Activated CD4-positive, alpha-beta T cell treated with anti-CD3 and anti-CD28 coated beads for 1 hour (primary cell): ENCODE results near the gene ARMCX6.
"Not testable (repeated sequence)": the region's sequence is repeated elsewhere in the genome, so short reads cannot be mapped to it uniquely, and the experiment has no call there.

Experiments used
- DNase-seq: peaks from one replicate; pipeline ENCODE4 v3.0.0-alpha.2; 2020

The ARMCX6 gene

DNA sequence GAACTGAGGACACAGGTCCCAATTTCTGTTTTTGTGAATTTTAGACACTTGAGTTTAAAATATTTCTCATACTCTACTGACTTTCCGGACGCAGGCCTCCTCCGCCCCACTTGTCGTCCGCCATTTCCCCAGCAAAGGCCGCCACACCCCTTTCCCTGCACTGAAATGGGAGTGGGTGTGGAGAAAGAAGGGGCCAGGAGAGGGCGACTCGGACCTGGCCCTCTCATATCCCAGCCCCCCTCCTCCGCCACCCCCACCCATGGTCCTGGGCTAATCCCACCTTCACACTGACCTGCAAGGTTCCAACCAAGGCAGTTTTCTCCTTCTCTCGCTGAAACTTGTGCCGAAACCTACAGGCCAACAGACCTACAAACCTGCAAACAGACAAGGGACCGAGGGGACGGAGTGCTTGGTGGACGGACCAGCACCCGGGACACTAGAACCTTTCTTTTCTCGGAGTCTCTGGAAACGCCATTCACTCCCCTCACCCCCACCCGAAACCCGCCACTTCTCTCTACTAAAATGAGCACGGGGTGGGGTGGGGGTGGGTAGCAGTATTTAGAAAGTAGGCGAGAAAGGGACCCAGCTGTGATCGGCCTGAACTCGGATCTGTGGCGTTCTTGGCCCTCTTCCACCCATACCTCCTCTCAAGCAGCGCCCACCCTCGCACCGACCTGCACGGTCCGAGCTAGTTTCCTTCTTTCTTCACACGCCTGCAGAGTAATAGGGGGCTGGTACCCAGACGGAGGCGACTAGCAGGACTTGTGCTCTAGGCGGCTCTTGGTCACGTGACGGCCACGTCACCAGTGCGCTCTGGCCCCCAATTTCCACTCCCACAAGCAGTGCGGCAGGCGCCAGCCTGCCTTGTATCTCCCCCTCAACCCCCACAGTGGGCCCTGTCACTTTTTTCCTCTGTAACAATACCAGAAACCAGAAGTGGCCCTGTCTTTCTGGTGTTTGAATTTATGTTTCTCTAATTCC lies at the start of gene ARMCX6:
TSS of gene ARMCX6 (minus strand) at position 790 of the 981 bp plus-strand sequence. CDS start 1,380 bp downstream, outside the sequence.
- peak; percentile 60 for DNase-seq

DNA sequence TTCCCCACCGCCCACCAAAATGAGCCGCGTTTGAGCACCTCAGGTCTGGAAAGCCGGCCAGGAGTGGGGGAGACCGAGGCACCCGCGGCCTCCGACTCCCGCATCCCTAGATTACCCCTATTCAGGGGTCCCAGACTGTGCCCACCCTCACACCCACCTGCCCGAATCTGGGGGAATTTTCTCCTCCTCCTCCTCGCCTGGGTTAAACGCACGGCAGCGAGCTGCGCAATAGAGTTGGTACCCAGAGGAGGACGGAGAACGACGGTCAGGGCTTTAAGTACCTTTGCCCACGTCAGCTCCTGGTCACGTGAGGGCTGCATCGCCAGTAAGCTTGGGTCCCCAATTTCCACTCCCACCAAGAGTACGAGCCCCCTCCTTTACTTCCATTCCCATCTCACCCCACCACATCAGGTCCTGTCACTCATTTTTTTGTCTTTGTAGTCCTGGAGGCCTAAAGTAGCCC lies 41.8 kb upstream of the ARMCX6 start, which contains the start of gene ARMCX2:
TSS of gene ARMCX2 (minus strand) at position 250 of the 463 bp plus-strand sequence. CDS start 2,262 bp downstream, outside the sequence.
- DNase-seq: no peak

DNA sequence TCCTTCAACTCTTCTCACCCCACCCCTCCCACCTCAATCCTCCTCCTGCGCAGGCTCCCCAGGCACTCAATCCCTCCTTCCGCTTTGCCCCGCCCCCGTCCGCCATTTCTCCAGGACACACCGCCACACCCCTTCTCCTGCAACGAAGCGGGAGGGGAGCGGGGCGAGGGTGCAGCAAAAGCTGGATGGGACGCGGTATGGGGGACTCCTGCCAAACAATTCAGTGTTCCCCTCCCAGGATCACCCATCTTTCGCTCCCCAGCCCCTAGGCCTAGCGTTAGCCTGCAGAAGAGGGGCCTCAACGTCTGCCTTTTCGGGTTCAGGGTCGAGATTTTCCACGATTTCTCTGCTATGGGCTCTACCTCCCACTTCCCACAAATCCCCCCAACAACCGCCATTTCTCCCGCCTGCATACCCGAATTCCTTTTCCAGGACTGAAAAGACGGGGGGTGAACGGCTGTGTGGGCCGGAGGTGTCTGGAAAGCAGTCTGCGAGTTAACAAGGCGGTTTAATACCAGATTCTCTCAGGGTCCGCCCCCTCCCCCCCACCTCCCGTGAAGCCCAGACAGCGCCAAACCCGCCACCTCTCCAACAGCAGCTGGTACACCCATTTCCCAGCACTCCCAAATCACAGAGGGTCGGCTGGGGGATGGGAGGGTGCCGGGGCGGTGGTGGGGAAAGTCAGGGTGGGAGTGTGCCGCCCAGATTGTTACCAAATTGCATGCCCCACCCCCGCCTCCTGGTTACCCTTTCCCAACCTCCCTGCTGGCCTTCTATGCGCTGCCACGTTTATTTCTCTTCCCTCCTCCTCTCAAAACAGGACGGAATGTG lies 41.1 kb upstream of the ARMCX6 start:
- DNase-seq: peak; percentile 30

DNA sequence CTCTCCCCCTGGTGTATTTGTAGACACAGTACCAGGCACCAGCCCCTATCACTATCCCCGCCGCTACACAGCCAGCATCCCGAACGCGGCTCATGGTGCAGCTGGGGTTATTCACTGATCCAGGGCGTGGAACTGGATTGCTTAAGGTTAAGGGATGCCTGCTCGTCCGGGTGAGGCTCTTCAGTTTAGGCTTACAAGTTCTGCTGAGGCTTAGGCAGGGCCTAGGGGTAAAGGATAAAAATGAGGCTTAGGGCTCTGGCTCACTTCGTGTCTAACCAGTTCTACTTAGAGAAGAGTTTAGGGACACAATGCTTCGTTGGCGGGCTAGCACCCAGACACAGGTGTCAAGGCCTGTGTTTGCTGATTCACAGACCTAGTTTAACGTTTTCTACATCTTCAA lies 39.7 kb upstream of the ARMCX6 start:
- DNase-seq: no peak

DNA sequence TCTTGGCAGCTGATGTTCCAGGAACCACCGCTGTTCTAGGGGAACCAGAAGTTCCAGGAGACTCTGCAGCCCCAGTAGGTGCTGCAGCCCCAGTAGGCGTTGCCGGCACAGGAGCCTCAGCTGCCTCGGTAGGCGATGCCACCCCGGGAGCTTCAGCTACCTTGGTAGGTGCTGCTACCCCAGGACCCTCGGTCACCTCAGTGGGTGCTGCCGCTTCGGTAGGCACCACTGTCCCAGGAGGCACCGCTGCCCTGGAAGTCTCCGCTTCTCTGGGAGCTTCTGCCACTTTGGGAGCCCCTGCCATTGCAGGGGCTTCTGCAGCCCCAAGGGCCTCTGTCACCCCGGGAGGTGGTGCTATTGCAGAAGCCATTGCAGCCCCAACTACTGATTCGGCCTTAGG lies 39.0 kb upstream of the ARMCX6 start:
- DNase-seq: no peak

DNA sequence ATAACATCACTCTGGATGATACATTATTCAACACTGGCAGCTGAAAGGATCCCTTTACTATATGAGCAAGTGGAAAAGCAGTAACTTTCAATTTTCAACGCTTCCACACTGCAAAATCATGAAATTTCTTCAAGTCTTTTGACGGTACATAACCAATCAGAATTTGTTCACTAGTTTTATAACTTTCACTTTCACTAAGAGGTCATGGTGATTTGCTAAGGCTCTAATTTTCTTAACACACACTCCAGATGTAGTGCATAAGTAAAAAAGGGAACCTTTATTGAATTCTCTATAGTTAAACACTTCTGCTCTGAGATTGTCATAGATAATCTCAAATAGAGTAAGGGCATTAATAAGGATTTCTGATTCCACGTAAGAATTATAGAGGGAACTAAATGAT lies 37.7 kb upstream of the ARMCX6 start:
- no peak for DNase-seq

DNA sequence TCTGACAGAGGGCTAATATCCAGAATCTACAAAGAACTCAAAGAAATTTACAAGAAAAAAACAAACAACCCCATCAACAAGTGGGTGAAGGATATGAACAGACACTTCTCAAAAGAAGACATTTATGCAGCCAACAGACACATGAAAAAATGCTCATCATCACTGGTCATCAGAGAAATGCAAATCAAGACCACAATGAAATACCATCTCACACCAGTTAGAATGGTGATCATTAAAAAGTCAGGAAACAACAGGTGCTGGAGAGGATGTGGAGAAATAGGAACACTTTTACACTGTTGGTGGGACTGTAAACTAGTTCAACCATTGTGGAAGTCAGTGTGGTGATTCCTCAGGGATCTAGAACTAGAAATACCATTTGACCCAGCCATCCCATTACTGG lies 29.9 kb upstream of the ARMCX6 start:
- not testable (repeated sequence) for DNase-seq

DNA sequence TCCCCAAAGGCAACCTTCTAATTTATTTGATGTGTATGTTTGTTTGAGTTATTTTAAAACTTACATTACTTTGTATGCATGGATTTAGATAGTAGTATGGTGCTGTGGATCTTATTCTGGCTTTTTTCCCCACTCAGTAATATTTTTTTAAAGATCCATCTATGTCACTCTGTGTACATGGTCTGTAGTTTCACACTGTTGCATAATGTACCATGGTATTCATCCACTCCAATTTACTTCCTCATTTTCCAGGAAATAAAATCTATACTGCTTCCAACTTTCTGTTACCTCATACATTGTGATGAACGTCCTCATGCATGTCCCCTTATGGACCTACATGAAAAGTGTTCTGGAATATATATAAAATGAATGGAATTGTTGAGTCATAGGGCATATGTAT lies 24.3 kb upstream of the ARMCX6 start:
- no peak for DNase-seq

DNA sequence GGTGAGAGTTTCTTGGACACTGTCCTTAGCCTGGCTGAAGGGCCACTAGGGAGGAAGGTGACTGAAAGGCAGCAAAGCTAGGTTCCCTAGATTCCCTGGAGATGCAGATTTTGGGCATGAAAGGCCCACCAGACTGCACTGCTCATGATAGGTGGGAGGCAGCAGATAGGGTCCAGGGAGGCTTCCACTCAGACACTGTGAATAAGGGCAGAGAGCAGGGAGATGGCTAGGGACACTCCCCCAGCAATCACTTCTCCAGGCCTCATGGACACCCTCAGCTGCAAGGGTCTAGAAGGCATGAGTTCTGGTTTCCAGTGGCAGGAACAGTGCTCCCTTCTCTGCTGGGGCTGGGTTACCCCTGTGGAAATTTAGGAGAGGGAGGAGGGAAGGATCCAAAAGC lies 21.8 kb upstream of the ARMCX6 start:
- no peak for DNase-seq

DNA sequence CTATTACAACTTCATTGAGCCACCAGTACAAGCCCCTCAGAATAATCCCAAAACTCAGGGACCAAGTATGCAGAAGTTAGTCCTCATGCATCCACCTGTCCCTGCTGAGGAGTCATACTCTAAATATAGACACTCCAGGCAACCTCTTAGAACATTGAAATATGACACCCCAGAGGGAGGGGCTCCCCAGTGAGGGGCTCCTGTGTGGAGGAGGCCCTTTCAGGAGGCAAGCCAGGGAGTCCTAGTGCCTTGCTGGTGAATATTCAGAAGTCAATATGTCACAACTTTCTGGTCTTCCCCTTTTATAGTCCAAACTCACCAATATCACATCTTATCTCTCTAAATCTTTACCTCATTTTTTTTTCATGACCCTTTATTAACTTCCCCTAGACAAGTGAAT lies 1.6 kb upstream of the ARMCX6 start:
- DNase-seq: no peak

DNA sequence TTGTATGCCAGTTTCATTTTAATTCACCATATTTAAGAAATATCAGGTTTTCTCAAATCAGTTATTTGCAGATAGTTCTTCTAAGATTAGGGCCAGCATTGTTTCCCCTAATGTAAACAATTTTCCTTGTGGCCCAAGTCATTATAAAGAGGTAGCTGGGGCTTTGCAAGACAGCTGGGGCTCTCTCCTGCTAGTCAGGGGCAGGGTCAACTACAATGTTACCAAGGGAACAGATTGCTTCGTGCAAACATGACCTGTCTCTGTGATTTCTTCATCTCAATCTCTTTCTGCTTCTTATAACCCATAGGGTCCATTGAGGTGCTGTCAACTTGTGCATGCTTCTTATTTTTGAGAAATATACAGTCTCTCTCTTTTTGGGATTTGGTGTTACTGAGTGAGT lies 12.1 kb downstream of the ARMCX6 start:
- no peak for DNase-seq

DNA sequence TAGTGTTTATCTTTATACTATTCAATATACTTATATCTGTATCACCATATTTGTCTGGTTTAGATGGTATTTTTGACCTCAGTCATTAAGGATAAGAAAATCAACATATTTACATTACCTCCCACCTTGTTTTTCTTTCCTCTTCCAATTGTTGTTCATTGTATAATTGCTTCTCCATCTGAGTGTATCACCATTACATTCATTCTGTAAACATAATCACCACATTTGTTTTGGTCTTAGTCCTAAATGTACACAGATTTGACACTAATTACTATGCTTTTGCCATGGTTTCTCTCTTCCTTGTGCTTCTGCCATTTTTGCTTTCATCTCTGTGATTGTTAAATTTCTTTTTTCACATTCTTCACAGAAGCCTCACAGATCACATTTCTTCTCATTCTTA lies 12.7 kb downstream of the ARMCX6 start:
- no peak for DNase-seq

DNA sequence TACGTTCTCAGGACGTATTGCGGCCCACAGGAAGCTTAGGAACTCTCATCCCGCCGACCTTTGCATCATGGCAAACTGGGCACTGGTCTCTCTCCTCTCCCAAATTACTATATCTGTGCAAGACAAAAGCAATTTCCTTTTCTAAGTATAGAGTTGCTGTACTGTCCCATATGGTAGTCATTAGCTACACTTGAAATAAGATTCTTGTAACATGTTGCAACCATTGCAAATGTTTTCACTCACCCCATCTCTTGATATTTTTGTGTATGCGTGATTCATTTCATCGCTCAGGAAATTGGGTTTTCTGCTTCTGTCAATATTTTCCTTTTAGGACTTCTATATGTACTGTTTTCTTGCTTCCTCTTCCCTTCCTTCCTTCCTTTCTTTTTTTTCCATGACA lies 15.7 kb downstream of the ARMCX6 start:
- no peak for DNase-seq

DNA sequence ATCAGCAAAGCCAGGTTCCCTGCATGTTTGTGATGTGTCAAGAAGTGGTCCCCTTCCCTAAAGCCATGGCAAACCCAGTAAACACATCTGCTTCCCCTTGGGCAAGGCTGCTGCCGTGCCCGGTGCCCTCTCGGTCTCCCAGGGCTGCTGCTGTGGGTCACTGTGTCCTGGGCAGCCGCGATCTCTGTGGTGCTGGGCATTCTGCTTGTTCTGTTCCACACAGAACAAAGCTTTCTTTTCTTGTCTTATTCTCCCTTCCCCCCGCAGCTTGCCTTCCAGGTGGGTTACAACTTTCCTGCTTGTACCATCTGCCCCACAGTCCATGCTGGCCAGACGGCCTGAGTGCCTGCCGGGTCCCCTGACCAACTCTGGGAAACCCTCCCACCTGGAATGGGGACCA lies 18.2 kb downstream of the ARMCX6 start:
- not testable (repeated sequence) for DNase-seq

DNA sequence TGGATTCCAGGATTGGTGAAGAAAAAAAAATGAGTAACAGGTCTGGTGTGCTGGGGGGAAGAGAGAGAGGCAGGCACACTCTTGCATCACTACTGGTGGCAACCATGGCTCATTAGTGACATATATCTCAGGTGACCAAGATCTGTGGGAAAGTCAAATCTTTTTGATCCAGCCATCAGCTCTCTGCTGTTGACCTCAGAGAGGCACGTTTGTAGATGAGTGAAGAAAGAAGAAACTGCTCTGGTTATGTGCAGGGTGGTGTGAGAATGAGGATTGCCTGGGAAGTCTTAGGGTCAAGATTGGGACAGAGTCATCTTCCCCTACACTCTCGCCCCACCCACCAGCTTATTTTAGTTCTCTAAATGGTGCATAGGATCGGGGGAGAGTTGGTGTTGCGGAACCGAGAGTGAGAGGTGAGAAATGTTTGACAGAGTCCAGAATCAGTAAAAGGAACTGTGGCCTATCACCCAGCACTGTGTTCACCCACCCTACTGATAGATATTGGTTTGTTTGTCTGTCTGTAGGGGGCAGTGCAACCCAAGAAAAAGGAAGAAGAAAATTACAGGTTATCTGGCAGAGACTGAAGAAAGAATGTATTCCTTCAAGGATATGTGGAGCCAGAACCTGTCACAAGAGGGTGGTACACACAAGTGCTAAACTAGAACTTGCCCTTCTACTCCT lies 21.9 kb downstream of the ARMCX6 start:
- no peak for DNase-seq
